Hematopoietic multipotent progenitor cell (in vitro differentiated cells): ENCODE measurements around the gene TCTN1. TPM values are rescaled to one million over a fixed set of nuclear protein-coding genes. Genes with fewer than 3 reads are reported as not detected.
"Not testable (repeated sequence)": the region's sequence is repeated elsewhere in the genome, so short reads cannot be mapped to it uniquely, and the experiment has no call there.

Experiments used
- DNase-seq, 3 donors: peaks; one replicate each; pipeline ENCODE4 v3.0.0-alpha.2; 2011 to 2015; ENCODE audit warnings: low read depth in 2 of 3, low spot score in 2 of 3
- total RNA-seq: library from RNA; depleted of rRNA; stranded (reverse); fragments of >200 nt; gene quantifications from one replicate; pipeline ENCODE4 v1.2.3, GENCODE V29; 2012

TCTN1 gene
- 14.0 TPM for total RNA-seq

DNA sequence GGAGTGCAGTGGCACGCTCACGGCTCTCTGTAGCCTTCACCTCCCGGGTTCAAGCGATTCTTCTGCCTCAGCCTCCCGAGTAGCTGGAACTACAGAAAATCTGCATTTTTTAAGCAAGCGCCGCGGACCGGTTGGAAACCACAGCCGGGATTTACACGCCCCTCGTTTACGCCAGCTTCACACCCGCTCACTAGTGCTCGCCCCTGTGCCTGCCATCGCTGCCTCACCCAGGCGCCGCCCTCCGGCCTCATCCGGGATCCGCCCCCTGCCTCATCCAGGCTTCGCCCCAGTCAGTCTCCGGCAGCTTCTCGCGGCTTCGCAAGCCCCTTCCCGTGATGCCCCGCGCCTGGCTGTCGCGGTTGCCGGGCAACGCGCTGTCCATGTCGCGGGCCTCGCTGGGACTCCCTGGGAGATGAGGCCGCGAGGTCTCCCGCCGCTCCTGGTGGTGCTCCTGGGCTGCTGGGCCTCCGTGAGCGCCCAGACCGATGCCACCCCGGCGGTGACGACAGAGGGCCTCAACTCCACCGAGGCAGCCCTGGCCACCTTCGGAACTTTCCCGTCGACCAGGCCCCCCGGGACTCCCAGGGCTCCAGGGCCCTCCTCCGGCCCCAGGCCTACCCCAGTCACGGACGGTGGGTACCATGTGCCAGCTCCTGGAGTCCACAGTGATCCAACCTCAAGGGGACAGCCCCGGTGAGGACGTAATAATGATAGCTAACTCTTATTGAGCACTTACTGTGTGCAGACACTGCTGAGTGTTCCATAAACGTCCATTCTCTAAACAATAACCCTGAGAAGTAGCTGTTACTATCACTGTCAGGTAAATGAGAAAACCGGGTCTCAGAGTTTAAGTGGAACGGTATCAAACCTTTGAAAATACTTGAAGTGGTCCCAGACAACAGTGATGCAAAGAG is at the start of gene TCTN1:
Gene TCTN1, plus strand, starts transcription at position 359 of the 914 bp plus-strand sequence. Its CDS starts 54 bp downstream, at position 413.
- DNase-seq, result peak; percentile 76 to 94 (median 92)

DNA sequence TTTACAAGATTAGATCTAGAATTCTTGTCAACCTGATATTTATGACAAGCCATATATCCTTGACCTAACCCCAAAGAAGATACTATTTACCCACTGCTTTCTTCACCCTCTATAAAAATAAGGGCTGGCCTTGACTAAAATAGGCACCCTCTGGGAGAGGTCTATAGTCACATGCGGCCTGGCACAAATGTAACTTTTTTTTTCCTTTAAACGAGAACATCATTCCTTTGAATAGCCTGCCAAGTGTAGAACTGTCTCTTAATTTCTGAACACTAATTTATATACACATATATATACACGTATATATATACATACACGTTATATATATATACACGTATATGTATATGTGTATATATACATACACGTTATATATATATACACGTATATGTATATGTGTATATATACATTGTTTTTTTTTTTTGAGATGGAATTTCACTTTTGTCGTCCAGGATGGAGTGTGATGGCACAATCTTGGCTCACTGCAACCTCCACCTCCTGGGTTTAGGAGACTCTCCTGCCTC is 49.4 kb upstream of the TCTN1 start:
- no peak for DNase-seq

DNA sequence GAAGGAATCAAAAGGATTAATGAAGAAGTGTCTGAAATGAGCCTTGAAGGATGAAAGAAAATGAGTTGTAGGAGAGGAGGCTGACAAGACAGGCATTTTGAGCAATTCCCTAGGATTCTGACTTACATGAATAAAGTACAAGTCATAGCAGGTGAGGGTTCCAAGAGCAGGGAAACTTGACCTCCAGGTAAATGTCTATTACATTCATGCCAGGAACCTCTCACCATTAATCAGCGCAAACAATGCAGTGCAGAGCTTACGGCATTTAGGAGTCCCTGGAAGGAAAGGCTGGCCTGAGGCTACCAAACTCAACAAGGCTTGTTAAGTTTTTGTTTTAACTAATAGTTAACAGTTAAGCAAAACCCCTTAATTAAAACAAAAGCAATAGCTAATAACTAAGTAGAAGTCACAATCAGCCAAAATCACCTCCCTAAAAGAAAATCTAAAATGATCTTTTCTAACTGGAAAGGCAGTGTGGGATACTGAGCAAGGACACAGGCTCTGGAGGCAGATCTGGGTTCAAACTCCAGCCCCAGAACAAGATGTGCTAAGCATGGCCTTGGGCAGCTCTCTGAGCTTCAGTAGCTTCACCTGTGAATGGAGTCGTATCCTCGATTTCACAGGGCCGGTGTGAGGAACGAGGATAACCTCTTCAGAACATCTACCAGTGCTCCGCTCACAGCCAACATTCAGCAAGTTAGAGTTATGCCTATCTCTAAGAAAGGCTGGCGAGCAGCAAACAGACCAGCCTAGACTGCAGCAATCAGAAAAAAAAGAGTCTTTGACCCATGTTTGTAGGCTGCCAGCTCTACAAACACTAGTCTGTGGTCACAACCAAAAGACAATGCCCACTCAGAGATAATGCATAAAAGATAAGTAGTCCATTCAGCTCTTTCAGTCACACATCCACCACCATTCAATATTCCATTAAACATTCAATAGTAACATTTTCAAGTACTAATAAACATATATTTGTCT is 47.7 kb upstream of the TCTN1 start:
- no peak for DNase-seq

DNA sequence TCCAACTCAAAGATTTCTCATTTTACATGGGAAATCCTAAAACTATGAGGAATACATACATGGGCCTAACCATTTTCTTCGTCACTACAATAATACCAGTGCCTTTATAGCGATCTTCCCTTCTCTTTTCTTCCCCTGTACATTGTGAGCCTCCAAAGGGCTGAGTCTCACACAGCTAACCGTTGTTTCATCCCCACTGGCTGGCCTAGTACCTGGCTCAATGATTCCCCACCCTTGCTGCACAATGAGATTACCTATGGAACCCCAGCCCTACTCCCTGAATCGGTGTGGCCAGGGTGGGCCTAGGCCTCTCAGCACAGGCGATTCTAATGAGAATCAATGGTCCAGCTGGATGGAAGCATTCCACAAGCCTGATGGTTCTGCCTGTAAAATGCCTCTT is 46.9 kb upstream of the TCTN1 start:
- DNase-seq, result no peak

DNA sequence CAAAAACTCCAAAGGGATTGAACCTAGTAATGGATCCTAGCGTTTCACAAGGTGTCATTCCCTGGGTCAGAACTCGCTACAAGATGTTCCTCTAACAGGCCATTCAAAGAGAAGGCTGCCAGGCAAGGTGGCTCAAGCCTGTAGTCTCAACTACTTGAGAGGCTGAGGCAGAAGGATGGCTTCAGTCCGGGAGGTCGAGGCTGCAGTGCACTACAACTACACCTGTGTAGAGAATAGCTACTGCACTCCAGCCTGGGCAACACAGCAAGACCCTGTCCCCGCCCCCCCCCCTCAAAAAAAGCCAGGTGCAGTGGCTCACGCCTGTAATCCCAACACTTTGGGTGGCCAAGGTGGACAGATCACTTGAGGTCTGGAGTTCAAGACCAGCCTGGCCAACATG is 45.2 kb upstream of the TCTN1 start:
- DNase-seq, result no peak

DNA sequence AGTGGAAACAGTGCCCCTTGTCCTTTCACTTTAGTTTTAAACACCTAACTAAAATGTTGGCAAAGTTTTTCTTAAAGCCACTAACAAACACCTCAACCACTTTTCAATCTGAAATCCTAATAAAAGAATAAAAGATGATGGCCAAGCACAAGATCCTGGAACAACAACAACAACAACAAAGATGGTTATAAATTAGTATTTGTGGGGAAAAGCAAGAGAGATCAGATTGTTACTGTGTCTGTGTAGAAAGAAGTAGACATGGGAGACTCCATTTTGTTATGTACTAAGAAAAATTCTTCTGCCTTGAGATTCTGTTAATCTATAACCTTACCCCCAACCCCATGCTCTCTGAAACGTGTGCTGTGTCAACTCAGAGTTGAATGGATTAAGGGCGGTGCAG is 44.1 kb upstream of the TCTN1 start:
- DNase-seq, result not testable (repeated sequence)

DNA sequence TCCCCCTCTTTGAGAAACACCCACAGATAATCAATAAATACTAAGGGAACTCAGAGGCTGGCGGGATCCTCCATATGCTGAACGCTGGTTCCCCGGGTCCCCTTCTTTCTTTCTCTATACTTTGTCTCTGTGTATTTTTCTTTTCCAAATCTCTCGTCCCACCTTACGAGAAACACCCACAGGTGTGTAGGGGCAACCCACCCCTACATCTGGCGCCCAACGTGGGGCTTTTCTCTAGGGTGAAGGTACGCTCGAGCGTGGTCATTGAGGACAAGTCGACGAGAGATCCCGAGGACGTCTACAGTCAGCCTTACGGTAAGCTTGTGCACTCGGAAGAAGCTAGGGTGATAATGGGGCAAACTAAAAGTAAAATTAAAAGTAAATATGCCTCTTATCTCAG is 43.1 kb upstream of the TCTN1 start:
- DNase-seq, result not testable (repeated sequence)

DNA sequence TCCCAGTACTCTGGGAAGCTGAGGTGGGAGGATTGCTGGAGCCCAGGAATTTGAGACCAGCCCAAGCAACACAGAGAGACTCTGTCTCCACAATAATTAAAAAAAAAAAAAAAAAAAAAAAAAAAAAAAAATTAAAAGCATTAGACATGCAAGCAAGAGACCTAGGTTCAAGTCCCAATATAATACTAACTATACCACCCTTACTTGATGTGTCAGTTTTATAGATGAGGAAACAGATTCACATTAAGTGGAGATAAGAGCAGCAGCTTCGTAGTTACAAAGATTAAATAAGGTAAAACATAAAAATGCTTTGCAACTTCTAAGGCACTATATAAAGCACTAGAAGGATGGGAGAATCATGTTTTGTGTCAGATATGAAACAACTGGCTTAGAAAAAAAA is 39.9 kb upstream of the TCTN1 start:
- no peak for DNase-seq

DNA sequence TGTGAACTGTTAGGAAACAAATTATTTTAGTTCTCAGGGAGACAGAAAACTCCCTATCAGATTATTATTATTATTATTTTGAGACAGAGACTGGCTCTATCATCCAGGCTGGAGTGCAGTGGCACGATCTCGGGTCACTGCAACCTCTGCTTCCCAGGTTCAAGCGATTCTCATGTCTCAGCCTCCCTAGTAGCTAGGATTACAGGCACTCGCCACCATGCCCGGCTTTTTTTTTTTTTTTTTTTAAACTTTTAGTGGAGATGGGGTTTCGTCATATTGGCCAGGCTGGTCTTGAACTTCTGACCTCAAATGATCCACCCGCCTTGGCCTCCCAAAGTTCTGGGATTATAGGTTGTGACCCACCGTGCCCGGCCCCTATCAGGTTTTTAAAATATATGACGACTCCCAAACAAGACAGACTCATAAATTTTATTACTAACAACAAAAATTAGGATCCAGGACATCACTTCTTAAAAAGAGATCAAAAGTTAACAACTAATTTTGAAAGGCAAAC is 39.2 kb upstream of the TCTN1 start:
- not testable (repeated sequence) for DNase-seq

DNA sequence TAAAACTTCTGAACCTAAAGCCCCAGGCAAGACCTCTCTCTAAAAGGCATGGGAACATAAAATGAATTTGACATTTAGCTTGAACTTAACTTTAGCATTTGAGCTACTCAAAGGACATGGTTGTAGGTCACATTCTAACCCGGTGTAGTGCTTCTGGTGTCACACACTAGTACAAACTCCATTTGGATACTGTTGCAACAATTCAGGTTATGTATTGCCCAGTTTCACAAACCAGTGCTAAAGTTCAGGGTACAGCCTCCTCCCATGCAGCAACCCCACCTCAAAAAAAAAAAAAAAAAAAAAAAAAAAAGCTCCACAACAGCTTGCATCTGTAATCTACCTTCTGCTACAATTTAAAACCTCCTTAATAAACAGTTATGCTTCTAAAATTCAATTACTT is 38.6 kb upstream of the TCTN1 start:
- DNase-seq, result no peak

DNA sequence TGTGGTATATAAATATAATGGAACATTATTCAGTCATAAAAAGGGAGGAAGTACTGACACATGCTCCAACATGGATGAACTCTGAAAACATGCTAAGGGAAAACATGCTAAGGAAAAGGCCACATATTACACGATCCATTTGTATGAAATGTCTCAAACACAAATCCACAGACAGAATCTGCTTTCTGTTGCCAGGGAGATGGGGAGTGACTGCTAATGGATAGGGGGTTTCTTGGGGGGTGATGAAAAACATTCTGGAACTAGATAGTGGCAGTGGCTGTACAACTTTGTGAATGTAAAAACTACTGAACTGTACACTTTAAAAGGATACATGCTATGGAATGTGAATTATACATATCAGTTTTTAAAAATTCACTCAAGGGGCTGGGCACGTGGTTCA is 37.4 kb upstream of the TCTN1 start:
- DNase-seq, result no peak

DNA sequence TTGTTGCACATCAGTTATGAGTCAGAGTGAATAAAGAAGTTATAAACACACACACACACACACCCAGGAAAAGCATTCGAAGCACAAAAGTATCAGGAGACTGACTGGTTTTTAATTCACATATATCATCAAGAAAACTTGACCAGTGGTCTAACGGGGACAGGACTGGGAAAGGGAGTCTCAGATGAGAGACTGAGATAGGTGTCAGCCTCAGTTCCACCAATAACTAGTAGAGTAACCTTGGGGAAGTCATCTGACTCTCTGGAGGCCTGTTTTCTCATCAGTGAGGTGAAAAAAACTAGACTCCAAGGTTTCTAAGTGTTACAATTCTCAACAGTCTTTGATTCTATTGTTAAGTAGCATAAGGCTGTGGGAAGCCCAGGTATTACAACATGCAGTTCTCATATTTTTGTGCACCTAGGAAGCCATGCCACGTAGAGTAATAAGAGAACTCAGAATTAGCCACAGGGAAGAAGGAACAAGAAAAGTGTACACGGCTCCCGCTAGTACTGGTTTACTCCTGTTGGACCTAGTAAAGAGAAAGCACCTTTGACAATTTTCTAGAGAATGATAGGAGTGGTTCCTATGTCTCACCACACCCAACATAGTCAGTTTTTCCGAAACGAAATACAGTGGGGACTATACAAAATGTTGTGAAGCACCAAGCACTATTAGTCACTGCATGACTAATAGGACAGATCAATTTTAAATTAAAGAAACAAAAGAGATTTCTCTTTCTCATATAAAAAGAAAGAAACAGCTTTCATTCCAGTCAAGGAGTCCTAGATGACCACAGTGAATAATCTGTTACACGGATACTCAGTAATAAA is 35.9 kb upstream of the TCTN1 start:
- no peak for DNase-seq

DNA sequence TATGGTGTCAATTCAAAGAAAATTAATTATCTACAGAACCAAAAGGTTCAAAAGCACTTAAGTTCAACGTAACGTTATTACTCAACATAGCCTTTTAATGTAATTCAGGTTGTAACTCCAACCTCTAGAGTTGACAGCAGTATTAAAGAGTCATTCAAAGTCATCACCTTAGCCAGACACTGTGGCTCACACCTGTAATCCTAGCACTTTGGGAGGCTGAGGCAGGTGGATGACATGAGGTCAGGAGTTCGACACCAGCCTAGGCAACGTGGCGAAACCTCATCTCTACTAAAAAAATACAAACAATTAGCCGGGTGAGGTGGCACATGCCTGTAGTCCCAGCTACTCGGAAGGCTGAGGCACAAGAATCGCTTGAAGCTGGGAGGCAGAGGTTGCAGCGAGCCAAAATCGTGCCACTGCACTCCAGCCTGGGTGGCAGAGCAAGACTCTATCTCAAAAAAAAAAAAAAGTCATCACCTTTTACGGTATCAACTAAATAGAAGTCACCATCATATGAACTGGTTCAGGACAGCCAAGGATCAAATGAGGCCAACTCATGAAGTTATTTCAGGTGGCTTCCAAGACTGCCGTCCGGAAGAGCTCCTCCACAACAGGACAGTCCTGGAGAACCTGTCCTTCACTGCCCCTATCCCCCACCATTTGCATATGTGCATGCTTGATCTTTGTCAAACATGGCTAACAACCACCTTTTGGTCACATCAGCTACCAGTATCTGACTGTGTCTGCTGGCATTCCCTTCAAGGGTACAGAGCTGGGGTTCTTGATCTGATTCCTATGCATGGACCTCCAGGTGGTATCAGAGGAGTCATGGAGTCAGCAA is 35.0 kb upstream of the TCTN1 start:
- no peak for DNase-seq

DNA sequence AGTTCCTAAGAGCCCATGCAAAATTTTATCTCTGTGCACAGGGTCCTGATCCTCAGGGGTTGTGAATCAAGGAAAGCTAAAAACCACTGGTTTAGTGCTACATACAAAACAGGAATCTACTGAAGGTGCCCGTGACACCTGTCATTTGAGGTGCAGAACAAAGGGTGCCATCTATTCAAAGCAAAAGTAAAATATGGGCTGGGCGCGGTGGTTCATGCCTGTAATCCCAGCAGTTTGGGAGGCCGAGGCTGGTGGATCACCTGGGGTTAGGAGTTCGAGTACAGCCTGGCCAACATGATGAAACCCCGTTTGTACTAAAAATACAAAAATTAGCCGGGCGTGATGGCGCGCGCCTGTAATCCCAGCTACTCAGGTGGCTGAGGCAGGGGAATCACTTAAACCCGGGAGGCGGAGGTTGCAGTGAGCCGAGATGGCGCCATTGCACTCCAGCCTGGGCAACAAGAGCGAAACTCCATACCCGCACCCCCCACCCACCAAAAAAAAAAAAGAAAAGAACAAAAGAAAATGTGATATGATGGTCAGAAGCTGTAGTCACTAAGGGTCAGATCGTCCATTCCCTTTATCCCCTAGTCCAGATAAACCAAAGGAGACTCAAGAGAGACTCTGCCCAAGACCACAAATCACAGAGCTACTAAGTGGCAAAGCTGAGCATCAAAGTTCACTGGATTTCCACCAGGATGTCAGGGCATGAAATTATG is 34.2 kb upstream of the TCTN1 start:
- no peak for DNase-seq

DNA sequence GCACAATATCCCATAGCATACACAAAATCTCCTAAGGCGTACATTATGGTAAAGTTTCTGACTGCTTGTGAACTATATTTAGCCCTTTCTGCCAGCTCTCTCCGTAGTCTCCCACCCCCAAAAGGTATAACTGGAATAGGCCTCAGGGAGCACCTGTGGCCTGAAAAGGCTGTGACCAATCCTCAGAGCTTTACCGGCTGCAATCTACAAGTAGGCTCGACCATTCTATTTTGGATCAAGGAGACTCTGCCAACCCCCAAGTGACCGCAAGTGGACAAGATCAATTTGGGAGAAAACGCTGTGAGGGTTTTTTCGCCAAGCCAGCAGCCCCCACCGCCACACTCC is 32.0 kb upstream of the TCTN1 start:
- no peak for DNase-seq

DNA sequence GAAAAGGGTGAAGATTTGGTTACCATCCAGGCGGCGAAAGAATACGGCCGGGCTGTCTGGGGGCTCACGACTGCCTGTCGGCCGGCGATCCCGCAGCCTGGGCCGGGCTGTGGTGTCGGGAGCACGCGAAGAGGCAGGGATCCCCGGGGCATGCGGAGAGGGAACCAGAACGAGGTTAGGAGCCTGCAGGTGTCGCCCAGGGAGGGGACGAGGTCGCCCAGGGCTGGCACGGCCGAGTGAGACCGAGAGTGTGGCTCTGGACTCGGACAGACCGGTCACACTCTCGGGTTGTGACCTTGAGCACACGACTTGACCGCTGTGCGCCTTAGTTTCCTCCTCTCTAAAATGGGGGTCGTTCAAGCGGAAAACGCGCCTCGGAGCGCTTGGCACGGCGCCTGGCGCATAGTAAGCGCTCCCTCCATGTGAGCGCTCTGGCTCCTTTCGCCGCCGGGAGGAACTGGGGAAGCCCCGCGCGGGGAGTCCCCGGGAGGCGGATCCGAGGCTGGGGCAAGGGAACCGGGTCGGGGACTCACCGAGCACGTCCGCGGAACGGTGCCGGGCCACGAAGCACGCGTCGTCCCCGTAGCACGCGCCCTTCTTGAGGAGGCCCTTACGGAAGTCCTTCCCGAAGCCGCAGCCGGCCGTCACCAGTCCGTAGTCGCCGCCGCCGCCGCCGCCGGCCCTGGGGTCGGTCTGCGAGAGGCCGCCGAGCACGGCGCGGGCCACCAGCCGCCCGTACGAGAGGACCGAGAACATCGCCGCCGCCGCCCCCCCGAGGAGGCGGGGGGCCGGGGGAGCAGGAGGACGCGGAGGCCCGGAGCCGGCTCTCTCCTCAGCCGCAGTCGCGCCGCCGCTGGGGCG is 31.4 kb upstream of the TCTN1 start:
- peak; percentile 55 to 74 (median 68) for DNase-seq
